GM06990 (cell line): Measurements from ENCODE around the gene SLFN12L.
"Not testable (repeated sequence)": the region's sequence is repeated elsewhere in the genome, so short reads cannot be mapped to it uniquely, and the experiment has no call there.

Experiments used
- DNase-seq: peaks from one replicate; pipeline ENCODE4 v3.0.0-alpha.2; 2011; ENCODE audit not compliant: insufficient read length; ENCODE audit errors: extremely low read depth
- H3K27me3 ChIP-seq: replicated peaks from 2 replicates; pipeline ENCODE4 v1.6.0; 2011; ENCODE audit warnings: low read length; ENCODE audit not compliant: control insufficient read depth, insufficient read depth
- H3K36me3 ChIP-seq: 2 replicates; pipeline ENCODE4 v1.5.1; 2011; ENCODE audit warnings: low read length; ENCODE audit not compliant: control insufficient read depth, insufficient read depth
- H3K4me3 ChIP-seq: replicated peaks from 2 replicates; pipeline ENCODE4 v1.5.1; 2011; ENCODE audit warnings: low read depth, mild to moderate bottlenecking, control low read depth, low read length
- CTCF ChIP-seq: IDR thresholded peaks from 2 replicates; pipeline ENCODE4 v1.5.1; 2011; ENCODE audit warnings: low read length, control low read depth, mild to moderate bottlenecking, inconsistent platforms; ENCODE audit not compliant: insufficient read depth, poor library complexity, severe bottlenecking

SLFN12L gene

GRCh38 chr17:35577830-35578196, 40.3 kb upstream of the SLFN12L start:
- TF ChIP-seq CTCF, result no peak

GRCh38 chr17:35575759-35576158, 38.3 kb upstream of the SLFN12L start:
- Histone ChIP-seq H3K36me3 (peaks cover 2% of the 10 kb centered on the region), H3K4me3 (no peak overlapping the region), H3K27me3 (no peaks in the 10 kb centered on the region)
- no peak for DNase-seq
- TF ChIP-seq CTCF, result no peak

More at GRCh38 chr17:35577830-35578196, 40.3 kb upstream of the SLFN12L start:
- no peak for DNase-seq
- Histone ChIP-seq H3K27me3 (no peaks in the 10 kb centered on the region), H3K36me3 (no peaks in the 10 kb centered on the region; the same call in none of the 2 replicates), H3K4me3 (peak overlapping the region; percentile 94)

GRCh38 chr17:35569405-35569804, 31.9 kb upstream of the SLFN12L start:
- H3K4me3 ChIP-seq, result no peak overlapping the region; the same call in 1 of the 2 replicates
- TF ChIP-seq CTCF, result no peak
- peaks cover 2% of the 10 kb centered on the region; the same call in 1 of the 2 replicates for H3K36me3 ChIP-seq
- DNase-seq, result no peak
- no peaks in the 10 kb centered on the region for H3K27me3 ChIP-seq

GRCh38 chr17:35568561-35568960, 31.1 kb upstream of the SLFN12L start:
- H3K4me3 ChIP-seq, result peak overlapping the region; percentile 80
- peaks cover 2% of the 10 kb centered on the region; the same call in 1 of the 2 replicates for H3K36me3 ChIP-seq
- no peak for DNase-seq
- TF ChIP-seq CTCF, result no peak
- no peaks in the 10 kb centered on the region for H3K27me3 ChIP-seq

GRCh38 chr17:35566968-35567367, 29.5 kb upstream of the SLFN12L start:
- Histone ChIP-seq H3K4me3 (peak overlapping the region; percentile 80), H3K36me3 (no peaks in the 10 kb centered on the region), H3K27me3 (no peaks in the 10 kb centered on the region)
- DNase-seq, result no peak
- no peak for TF ChIP-seq CTCF

GRCh38 chr17:35563181-35563580, 25.7 kb upstream of the SLFN12L start:
- not testable (repeated sequence) for H3K36me3 ChIP-seq, H3K4me3 ChIP-seq, DNase-seq, H3K27me3 ChIP-seq
